ENCODE measurements around the gene PIK3C2B.

PIK3C2B gene

GRCh38 chr1:204478921-204479320 is 15.7 kb downstream of the PIK3C2B start:
- DNase-seq: no peak

- DNase-seq: no peak
These were observed 16.3 kb downstream of the PIK3C2B start for GRCh38 chr1:204478172-204478899.

GRCh38 chr1:204477036-204477740 is 17.4 kb downstream of the PIK3C2B start:
- DNase-seq: no peak

- no peak for DNase-seq
These were observed 18.0 kb downstream of the PIK3C2B start for GRCh38 chr1:204476563-204476962.

GRCh38 chr1:204475656-204476432 is 18.8 kb downstream of the PIK3C2B start:
- no peak for DNase-seq

GRCh38 chr1:204473400-204473965 is 21.1 kb downstream of the PIK3C2B start:
- DNase-seq: no peak

- no peak for DNase-seq
These were observed 21.9 kb downstream of the PIK3C2B start for GRCh38 chr1:204472660-204473059.

GRCh38 chr1:204471687-204472086 is 22.9 kb downstream of the PIK3C2B start:
- no peak for DNase-seq

GRCh38 chr1:204469304-204469703 is 25.3 kb downstream of the PIK3C2B start:
- DNase-seq: no peak

- DNase-seq: no peak
These were observed 25.8 kb downstream of the PIK3C2B start for GRCh38 chr1:204468766-204469302.

- DNase-seq: no peak
These were observed 26.4 kb downstream of the PIK3C2B start for GRCh38 chr1:204468206-204468605.

- no peak for DNase-seq
These were observed 27.9 kb downstream of the PIK3C2B start for GRCh38 chr1:204466416-204467405.

GRCh38 chr1:204465546-204466415 is 28.8 kb downstream of the PIK3C2B start:
- DNase-seq: no peak

GRCh38 chr1:204464701-204465100 is 29.9 kb downstream of the PIK3C2B start:
- DNase-seq: no peak

- no peak for DNase-seq
These were observed 30.4 kb downstream of the PIK3C2B start for GRCh38 chr1:204464187-204464631.

- no peak for DNase-seq
These were observed 31.2 kb downstream of the PIK3C2B start for GRCh38 chr1:204463125-204464060.

GRCh38 chr1:204462229-204462561 is 32.4 kb downstream of the PIK3C2B start:
- no peak for DNase-seq

GRCh38 chr1:204461331-204462228 is 33.0 kb downstream of the PIK3C2B start:
- DNase-seq: no peak

GRCh38 chr1:204460346-204460745 is 34.3 kb downstream of the PIK3C2B start:
- DNase-seq: no peak

Measured in activated CD4-positive, alpha-beta T cell treated with anti-CD3 and anti-CD28 coated beads, Interleukin-2, amount 50 U/mL, for 1 hour (primary cell).